Testis (tissue), 3 donors: ENCODE results near the gene SNX32. TPM values are rescaled to one million over a fixed set of nuclear protein-coding genes. Genes with fewer than 3 reads are reported as not detected.

Experiments
- DNase-seq: peaks from one replicate; pipeline ENCODE4 v3.0.0-alpha.2; 2019
- H3K27ac ChIP-seq, 2 donors: fragments of 200-600 bp; sonication (generic); one replicate each; pipeline ENCODE4 v1.5.1; 2019
- H3K27me3 ChIP-seq: fragments of 200-600 bp; sonication (generic); one replicate; pipeline ENCODE4 v1.5.1; 2019
- H3K36me3 ChIP-seq: fragments of 200-600 bp; sonication (generic); one replicate; pipeline ENCODE4 v1.5.1; 2017; ENCODE audit warnings: low read depth; ENCODE audit errors: missing control alignments
- H3K4me1 ChIP-seq: fragments of 200-600 bp; sonication (generic); one replicate; pipeline ENCODE4 v1.5.1; 2019
- H3K4me3 ChIP-seq, 2 donors: fragments of 200-600 bp; sonication (generic); one replicate each; pipeline ENCODE4 v1.5.1; 2017 to 2019
- H3K9me3 ChIP-seq: fragments of 200-600 bp; sonication (generic); one replicate; pipeline ENCODE4 v1.5.1; 2017
- POLR2A ChIP-seq: fragments of 450-650 bp; IDR thresholded peaks from one replicate; pipeline ENCODE4 v1.6.1; 2017; ENCODE audit warnings: antibody characterized with exemption, mild to moderate bottlenecking, moderate library complexity
- WGBS, 2 donors: methylation state at CpG; one replicate each; pipeline ENCODE4 v1.1.5; 2018; 5-methylcytosine and 5-hydroxymethylcytosine counted together
- intact Hi-C: fragments of 100-400 bp; cut with DNase I; formaldehyde crosslinking; loops from one replicate; pipeline ENCODE4 v1.15.1; 2023; ENCODE audit warnings: low total_unique reads
- polyA plus RNA-seq: library from polyadenylated mRNA; stranded (reverse); fragments of 350-450 nt; fragmentation: Illumina TruSeq; extraction: RNeasy Lipid Tissue Mini Kit (QIAGEN cat#74804); gene quantifications from one replicate; pipeline ENCODE4 v1.2.3, GENCODE V29; 2014; ENCODE audit warnings: low read depth, low replicate concordance; ENCODE audit not compliant: insufficient read depth
- total RNA-seq, 2 donors: library from RNA; depleted of rRNA; stranded (reverse); fragments of >200 nt; gene quantifications; one replicate each; pipeline ENCODE4 v1.2.3, GENCODE V29; 2016
- TF ChIP-seq, protein P1 (sequence below), 3 experiments: fragments of 450-650 bp in 2 of 3; fragments of 200-600 bp in 1 of 3; sonication (generic) in 1 of 3; IDR thresholded peaks; one replicate each; pipeline ENCODE4 v1.5.1; 2016 to 2019; ENCODE audit warnings: antibody characterized with exemption in 3 of 3, mild to moderate bottlenecking in 2 of 3, moderate library complexity in 1 of 3

SNX32 gene
- total and polyA plus RNA-seq, 3 donors from 2014 or later: 3.2 to 4.9 (median 4.0) TPM

DNA sequence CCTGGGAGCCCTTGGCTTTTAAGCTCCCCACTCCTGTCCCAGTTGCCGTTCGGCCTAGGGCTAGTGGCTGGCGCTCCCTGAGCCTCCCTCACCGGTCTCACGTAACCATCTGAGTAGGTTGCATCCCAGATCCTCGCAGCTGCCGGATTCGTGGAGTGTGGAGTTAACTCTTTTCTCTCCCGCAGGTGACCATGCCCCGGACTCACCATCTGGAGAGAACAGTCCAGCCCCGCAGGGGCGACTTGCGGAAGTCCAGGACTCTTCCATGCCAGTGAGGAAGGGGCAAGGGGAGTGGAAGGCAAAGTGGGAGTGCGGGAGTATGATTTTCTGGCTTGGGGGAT is 27.4 kb downstream of the SNX32 start:
- 9 to 14% methylated on average over 1 to 14 of the region's 14 CpGs for WGBS, 2 donors
- Histone ChIP-seq H3K27me3 (no peaks in the 10 kb centered on the region), H3K27ac (peak overlapping the region; percentile 88 to 94), H3K9me3 (no peaks in the 10 kb centered on the region), H3K4me1 (peaks cover 11% of the 10 kb centered on the region), H3K4me3 (peak overlapping the region; percentile 85 to 97), H3K36me3 (no peaks in the 10 kb centered on the region)
- no peak for DNase-seq
- intact Hi-C loops: no loop called here
- no peak for TF ChIP-seq POLR2A
- TF ChIP-seq, protein P1, sequence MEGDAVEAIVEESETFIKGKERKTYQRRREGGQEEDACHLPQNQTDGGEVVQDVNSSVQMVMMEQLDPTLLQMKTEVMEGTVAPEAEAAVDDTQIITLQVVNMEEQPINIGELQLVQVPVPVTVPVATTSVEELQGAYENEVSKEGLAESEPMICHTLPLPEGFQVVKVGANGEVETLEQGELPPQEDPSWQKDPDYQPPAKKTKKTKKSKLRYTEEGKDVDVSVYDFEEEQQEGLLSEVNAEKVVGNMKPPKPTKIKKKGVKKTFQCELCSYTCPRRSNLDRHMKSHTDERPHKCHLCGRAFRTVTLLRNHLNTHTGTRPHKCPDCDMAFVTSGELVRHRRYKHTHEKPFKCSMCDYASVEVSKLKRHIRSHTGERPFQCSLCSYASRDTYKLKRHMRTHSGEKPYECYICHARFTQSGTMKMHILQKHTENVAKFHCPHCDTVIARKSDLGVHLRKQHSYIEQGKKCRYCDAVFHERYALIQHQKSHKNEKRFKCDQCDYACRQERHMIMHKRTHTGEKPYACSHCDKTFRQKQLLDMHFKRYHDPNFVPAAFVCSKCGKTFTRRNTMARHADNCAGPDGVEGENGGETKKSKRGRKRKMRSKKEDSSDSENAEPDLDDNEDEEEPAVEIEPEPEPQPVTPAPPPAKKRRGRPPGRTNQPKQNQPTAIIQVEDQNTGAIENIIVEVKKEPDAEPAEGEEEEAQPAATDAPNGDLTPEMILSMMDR (IDR thresholded peaks at IDR 0.05): no peak

DNA sequence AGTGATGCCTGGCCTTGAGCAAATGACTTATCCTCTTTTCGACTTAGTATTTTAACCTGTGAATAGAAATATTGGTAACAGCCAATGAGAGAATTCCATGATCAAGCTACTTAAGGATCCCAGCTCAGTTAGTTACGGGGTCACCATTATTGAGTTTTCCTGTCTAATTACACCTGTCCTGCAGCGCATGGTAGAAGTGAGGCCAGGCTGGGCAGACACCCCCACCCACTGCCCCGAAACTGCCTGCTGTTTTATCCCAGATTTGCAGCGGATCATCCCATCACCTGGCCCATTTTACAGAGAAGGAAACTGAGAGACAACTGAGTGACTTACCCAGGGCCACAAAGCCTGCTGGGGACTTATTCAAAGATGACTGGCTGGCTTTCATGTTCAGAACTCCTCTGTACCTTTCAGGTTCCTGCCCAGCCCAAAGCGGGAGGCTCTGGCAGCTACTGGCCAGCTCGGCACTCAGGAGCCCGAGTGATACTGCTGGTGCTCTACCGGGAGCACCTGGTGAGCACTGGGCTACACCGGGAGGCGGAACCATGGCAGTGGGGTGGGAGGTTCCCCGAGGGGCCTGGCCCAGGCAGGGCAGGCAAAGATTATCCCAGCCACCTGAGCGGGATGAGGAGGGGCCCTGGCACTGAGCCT is 27.9 kb downstream of the SNX32 start:
- Histone ChIP-seq H3K27ac (no peak overlapping the region), H3K27me3 (no peaks in the 10 kb centered on the region), H3K4me3 (peak overlapping the region in 1 of 2 donors; percentile 85), H3K36me3 (no peaks in the 10 kb centered on the region), H3K9me3 (no peaks in the 10 kb centered on the region), H3K4me1 (peaks cover 7% of the 10 kb centered on the region)
- TF ChIP-seq, protein P1 (IDR thresholded peaks at IDR 0.05): no peak
- no peak for TF ChIP-seq POLR2A
- WGBS, 2 donors: 73 to 83% methylated on average over 5 to 13 of the region's 13 CpGs
- intact Hi-C loops: no loop called here
- no peak for DNase-seq

DNA sequence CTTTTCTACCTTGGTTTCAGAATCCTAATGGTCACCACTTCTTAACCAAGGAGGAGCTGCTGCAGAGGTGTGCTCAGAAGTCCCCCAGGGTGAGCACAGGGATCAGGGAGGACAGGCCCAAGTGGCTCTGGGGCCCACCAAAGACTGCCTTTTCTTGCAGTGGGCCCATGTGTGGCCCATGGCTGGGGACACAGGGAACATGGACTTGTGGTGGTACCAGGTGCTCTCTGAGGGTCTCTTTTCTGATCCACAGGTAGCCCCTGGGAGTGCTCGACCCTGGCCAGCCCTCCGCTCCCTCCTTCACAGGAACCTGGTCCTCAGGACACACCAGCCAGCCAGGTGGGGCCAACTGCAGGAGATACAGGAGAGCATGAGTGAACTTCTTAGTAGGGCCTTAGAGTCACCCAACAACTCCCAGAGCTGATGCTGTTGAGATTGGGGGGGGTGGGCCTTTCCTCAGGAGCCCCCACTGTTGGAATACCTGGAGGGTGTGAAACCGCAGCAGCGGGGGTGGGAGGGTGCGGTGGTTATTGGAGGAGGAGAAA is 28.5 kb downstream of the SNX32 start:
- no peak for DNase-seq
- H3K27ac ChIP-seq: no peak overlapping the region
- H3K4me3 ChIP-seq: no peak overlapping the region
- WGBS, 2 donors: 78 to 95% methylated on average over 4 to 5 of the region's 5 CpGs
- H3K36me3 ChIP-seq: no peaks in the 10 kb centered on the region
- intact Hi-C loops: no loop called here
- peaks cover 7% of the 10 kb centered on the region for H3K4me1 ChIP-seq
- H3K27me3 ChIP-seq: no peaks in the 10 kb centered on the region
- TF ChIP-seq, protein P1 (IDR thresholded peaks at IDR 0.05): no peak
- TF ChIP-seq POLR2A: no peak
- H3K9me3 ChIP-seq: no peaks in the 10 kb centered on the region

DNA sequence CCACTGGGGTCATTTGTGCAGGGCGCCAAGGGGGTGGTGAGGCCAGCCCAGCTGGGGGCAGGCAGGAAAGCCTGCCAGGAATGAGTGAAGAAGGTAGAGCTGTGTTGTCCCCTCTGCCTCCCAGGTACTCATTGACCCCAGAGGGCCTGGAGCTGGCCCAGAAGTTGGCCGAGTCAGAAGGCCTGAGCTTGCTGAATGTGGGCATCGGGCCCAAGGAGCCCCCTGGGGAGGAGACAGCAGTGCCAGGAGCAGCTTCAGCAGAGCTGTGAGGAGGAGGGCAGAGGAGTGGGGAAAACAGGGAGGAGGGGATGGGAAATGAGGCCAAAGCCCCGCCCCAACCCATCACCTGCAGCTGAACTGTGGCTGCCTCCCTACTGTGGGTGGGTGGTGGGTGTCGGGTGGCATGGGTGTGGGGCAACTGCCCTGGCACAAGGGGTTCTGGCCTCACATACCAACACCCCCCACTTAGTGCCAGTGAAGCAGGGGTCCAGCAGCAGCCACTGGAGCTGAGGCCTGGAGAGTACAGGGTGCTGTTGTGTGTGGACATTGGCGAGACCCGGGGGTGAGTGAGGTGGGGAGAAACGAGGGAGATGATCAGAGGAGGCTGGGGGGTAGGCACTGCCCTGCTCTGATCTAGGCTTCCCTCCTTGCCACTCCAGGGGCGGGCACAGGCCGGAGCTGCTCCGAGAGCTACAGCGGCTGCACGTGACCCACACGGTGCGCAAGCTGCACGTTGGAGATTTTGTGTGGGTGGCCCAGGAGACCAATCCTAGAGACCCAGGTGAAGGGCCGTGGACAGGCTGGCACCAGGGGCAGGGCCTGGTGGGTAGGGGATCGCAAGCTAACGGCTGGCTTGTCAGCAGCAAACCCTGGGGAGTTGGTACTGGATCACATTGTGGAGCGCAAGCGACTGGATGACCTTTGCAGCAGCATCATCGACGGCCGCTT is 29.5 kb downstream of the SNX32 start:
- H3K27ac ChIP-seq: no peak overlapping the region
- no peaks in the 10 kb centered on the region for H3K9me3 ChIP-seq
- WGBS, 2 donors: 86 to 88% methylated on average over 24 of the region's 24 CpGs
- H3K4me3 ChIP-seq: no peak overlapping the region
- H3K27me3 ChIP-seq: no peaks in the 10 kb centered on the region
- TF ChIP-seq, protein P1 (IDR thresholded peaks at IDR 0.05): no peak
- TF ChIP-seq POLR2A: no peak
- no peak for DNase-seq
- H3K36me3 ChIP-seq: no peaks in the 10 kb centered on the region
- intact Hi-C loops: no loop called here
- H3K4me1 ChIP-seq: peaks cover 7% of the 10 kb centered on the region
